Natural killer cell (primary cell): ENCODE results near the gene C1orf216. TPM values are rescaled to one million over a fixed set of nuclear protein-coding genes. Genes with fewer than 3 reads are reported as not detected.

ENCODE experiments used
- ATAC-seq, 3 donors: fragments of 150-1000 bp in 2 of 3; fragments of 200-7000 bp in 1 of 3; cut with Tn5 transposase; 1 replicate in 1 of 3; 2 replicates in 2 of 3; pipeline ENCODE4 v1.10.0; 2021; ENCODE audit warnings: mild to moderate bottlenecking in 2 of 3, moderate library complexity in 2 of 3
- DNase-seq, 2 donors: peaks; one replicate each; pipeline versions ENCODE4 v3.0.0 to v3.0.0-alpha.2; 2013 to 2021; ENCODE audit warnings: mixed read lengths in 1 of 2
- H3K27ac ChIP-seq: one replicate; pipeline ENCODE4 v1.5.1; 2013; ENCODE audit warnings: mild to moderate bottlenecking, low read length
- H3K27me3 ChIP-seq: one replicate; pipeline ENCODE4 v1.6.1; 2013; ENCODE audit warnings: low read length; ENCODE audit not compliant: control insufficient read depth, insufficient read depth
- H3K36me3 ChIP-seq: one replicate; pipeline ENCODE4 v1.6.1; 2013; ENCODE audit warnings: low read length; ENCODE audit not compliant: control insufficient read depth, insufficient read depth
- H3K4me1 ChIP-seq: one replicate; pipeline ENCODE4 v1.6.1; 2013; ENCODE audit warnings: low read length; ENCODE audit not compliant: control insufficient read depth, insufficient read depth
- H3K4me3 ChIP-seq: one replicate; pipeline ENCODE4 v1.5.1; 2013; ENCODE audit warnings: low read length
- H3K9me3 ChIP-seq: one replicate; pipeline ENCODE4 v1.6.1; 2013; ENCODE audit warnings: low read length; ENCODE audit not compliant: control insufficient read depth, insufficient read depth
- H3K27ac Mint-ChIP-seq, 2 donors: one replicate each; pipeline ENCODE4 v1.8.0; 2022; ENCODE audit warnings: mild to moderate bottlenecking in 2 of 2, mixed read lengths in 2 of 2, moderate library complexity in 1 of 2
- H3K27me3 Mint-ChIP-seq, 2 donors: one replicate each; pipeline ENCODE4 v1.8.0; 2022; ENCODE audit warnings: low read depth in 2 of 2, mixed read lengths in 2 of 2
- H3K36me3 Mint-ChIP-seq: one replicate; pipeline ENCODE4 v1.8.0; 2022; ENCODE audit warnings: mixed read lengths
- H3K4me1 Mint-ChIP-seq, 2 donors: one replicate each; pipeline ENCODE4 v1.8.0; 2022; ENCODE audit warnings: mixed read lengths in 2 of 2
- H3K4me3 Mint-ChIP-seq: one replicate; pipeline ENCODE4 v1.8.0; 2022; ENCODE audit warnings: mild to moderate bottlenecking, moderate library complexity, mixed read lengths
- H3K9me3 Mint-ChIP-seq, 2 donors: one replicate each; pipeline ENCODE4 v1.8.0; 2022; ENCODE audit warnings: mixed read lengths in 2 of 2
- CTCF ChIP-seq: fragments of 200-600 bp; IDR thresholded peaks from one replicate; pipeline ENCODE4 v1.8.0; 2022; ENCODE audit warnings: antibody characterized with exemption
- WGBS: methylation state at CpG from one replicate; pipeline ENCODE4 v1.1.7; 2013; ENCODE audit warnings: missing lambda C conversion rate; ENCODE audit not compliant: insufficient coverage; 5-methylcytosine and 5-hydroxymethylcytosine counted together
- intact Hi-C: fragments of 100-400 bp; cut with micrococcal nuclease; formaldehyde crosslinking; loops from one replicate; pipeline ENCODE4 v1.14.2; 2022
- total RNA-seq, 4 donors: library from RNA; stranded (reverse); fragments of 120-200 nt in 1 of 4; gene quantifications; one replicate each; pipeline versions ENCODE4 v1.2.3 to v1.2.4, GENCODE V29; 2013 to 2022

The C1orf216 gene
- total RNA-seq, 3 donors from 2014 or later (not counting 1 experiment from before 2014, with no cell fraction given): 8.0 to 14.1 (median 13.0) TPM

GRCh38 chr1:35726450-35727433 is 8.1 kb upstream of the C1orf216 start:
- Histone ChIP-seq H3K27me3 (no peaks in the 10 kb centered on the region), H3K4me1 (peaks cover 5% of the 10 kb centered on the region), H3K4me3 (no peak overlapping the region), H3K36me3 (no peaks in the 10 kb centered on the region), H3K9me3 (no peaks in the 10 kb centered on the region), H3K27ac (no peak overlapping the region)
- intact Hi-C loops: loop anchor here (1.0 to 5.0 kb wide), 3 partner anchors 46 to 275 kb away; no protein-coding TSS in a partner anchor
- WGBS: 62% methylated on average over 9 of the region's 11 CpGs
- Mint-ChIP-seq H3K4me3 (no peak overlapping the region), H3K4me1 (peaks cover 6 to 7% of the 10 kb centered on the region in 2 donors), H3K36me3 (no peaks in the 10 kb centered on the region), H3K9me3 (no peaks in the 10 kb centered on the region), H3K27me3 (no peaks in the 10 kb centered on the region), H3K27ac (peak overlapping the region in 1 of 2 donors; percentile 47)
- DNase-seq (peak; percentile 44 to 83), ATAC-seq (peak; percentile 79 to 97 (median 93))
- peak; percentile 94 for TF ChIP-seq CTCF

GRCh38 chr1:35725596-35725995 is 6.9 kb upstream of the C1orf216 start:
- H3K36me3 Mint-ChIP-seq: no peaks in the 10 kb centered on the region
- H3K36me3 ChIP-seq: no peaks in the 10 kb centered on the region
- H3K27me3 Mint-ChIP-seq: no peaks in the 10 kb centered on the region
- H3K9me3 ChIP-seq: no peaks in the 10 kb centered on the region
- H3K27ac ChIP-seq: no peak overlapping the region
- DNase-seq (no peak), ATAC-seq (no peak)
- H3K9me3 Mint-ChIP-seq: no peaks in the 10 kb centered on the region
- no peak overlapping the region for H3K4me3 ChIP-seq
- 81% methylated on average over 10 of the region's 10 CpGs for WGBS
- H3K4me3 Mint-ChIP-seq: no peak overlapping the region
- H3K4me1 Mint-ChIP-seq: peaks cover 6 to 7% of the 10 kb centered on the region in 2 donors
- peaks cover 5% of the 10 kb centered on the region for H3K4me1 ChIP-seq
- H3K27me3 ChIP-seq: no peaks in the 10 kb centered on the region
- intact Hi-C loops: loop anchor here (5.0 kb wide), 1 partner anchor 47 kb away; no protein-coding TSS in a partner anchor
- no peak for TF ChIP-seq CTCF
- H3K27ac Mint-ChIP-seq: no peak overlapping the region

GRCh38 chr1:35717911-35718476 is 690 bp downstream of the C1orf216 start:
- peaks cover 41 to 45% of the 10 kb centered on the region in 2 donors for H3K4me1 Mint-ChIP-seq
- ATAC-seq: no peak
- Histone ChIP-seq H3K4me1 (peaks cover 27% of the 10 kb centered on the region), H3K27me3 (no peaks in the 10 kb centered on the region), H3K36me3 (no peaks in the 10 kb centered on the region), H3K27ac (peak overlapping the region; percentile 37), H3K4me3 (peak overlapping the region; percentile 62), H3K9me3 (no peaks in the 10 kb centered on the region)
- peak overlapping the region; percentile 20 to 91 for H3K27ac Mint-ChIP-seq
- H3K4me3 Mint-ChIP-seq: peak overlapping the region; percentile 90
- WGBS: 28% methylated on average over 6 of the region's 10 CpGs
- intact Hi-C loops: no loop called here
- H3K27me3 Mint-ChIP-seq: no peaks in the 10 kb centered on the region
- DNase-seq: peak in 1 of 2 donors; percentile 14
- no peaks in the 10 kb centered on the region for H3K9me3 Mint-ChIP-seq
- TF ChIP-seq CTCF: no peak
- H3K36me3 Mint-ChIP-seq: no peaks in the 10 kb centered on the region
